HTERT RPE-1 (cell line): ENCODE measurements around the gene SLC38A11.

Source experiments
- in situ Hi-C: fragments of 300-500 bp; cut with MboI; formaldehyde crosslinking; loops from 4 replicates; pipeline ENCODE4 v1.14.3; 2020; ENCODE audit warnings: low sequenced_read_pairs

SLC38A11 gene

DNA sequence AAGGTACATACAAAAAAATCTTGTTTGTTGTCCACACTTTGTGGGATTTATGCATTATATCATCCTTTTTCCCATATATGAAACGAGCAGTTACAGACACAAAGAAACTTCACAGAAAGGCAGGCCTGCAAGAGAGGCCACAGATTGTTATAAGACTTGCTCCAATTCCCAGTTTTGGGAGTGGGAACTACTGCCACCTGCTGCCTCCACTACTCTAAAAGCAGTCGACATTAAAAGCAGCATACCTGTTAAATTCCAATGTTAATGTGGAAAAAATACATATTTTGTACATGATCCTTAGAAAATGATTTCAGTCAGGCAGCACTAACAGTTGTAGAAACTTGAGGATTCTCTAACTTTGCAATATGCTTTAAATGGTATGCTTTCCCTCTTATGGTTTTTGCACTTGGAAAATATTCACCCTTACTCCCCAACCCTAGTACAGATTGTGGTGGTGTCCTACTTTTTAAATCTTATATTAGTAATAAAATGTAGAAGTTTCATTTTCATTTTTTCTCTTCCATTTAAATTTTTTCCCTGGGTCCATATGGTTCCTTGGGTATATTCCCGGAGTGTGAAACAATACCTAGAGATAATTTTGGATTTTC is 37.9 kb downstream of the SLC38A11 start:
- in situ Hi-C loops = no loop called here

GRCh38 chr2:164915566-164915965 is 39.8 kb downstream of the SLC38A11 start:
- in situ Hi-C loops = no loop called here

- in situ Hi-C loops = no loop called here
These were observed 41.5 kb downstream of the SLC38A11 start for GRCh38 chr2:164913640-164914350.

GRCh38 chr2:164913011-164913410 is 42.3 kb downstream of the SLC38A11 start:
- in situ Hi-C loops = no loop called here

- in situ Hi-C loops = no loop called here
These were observed 43.5 kb downstream of the SLC38A11 start for GRCh38 chr2:164911832-164912231.

GRCh38 chr2:164910101-164910899 is 45.0 kb downstream of the SLC38A11 start:
- in situ Hi-C loops = no loop called here

GRCh38 chr2:164906947-164907346 is 48.4 kb downstream of the SLC38A11 start:
- in situ Hi-C loops = no loop called here

- in situ Hi-C loops = no loop called here
These were observed 50.0 kb downstream of the SLC38A11 start for GRCh38 chr2:164905307-164905706.

GRCh38 chr2:164903951-164904350 is 51.4 kb downstream of the SLC38A11 start:
- in situ Hi-C loops = no loop called here

DNA sequence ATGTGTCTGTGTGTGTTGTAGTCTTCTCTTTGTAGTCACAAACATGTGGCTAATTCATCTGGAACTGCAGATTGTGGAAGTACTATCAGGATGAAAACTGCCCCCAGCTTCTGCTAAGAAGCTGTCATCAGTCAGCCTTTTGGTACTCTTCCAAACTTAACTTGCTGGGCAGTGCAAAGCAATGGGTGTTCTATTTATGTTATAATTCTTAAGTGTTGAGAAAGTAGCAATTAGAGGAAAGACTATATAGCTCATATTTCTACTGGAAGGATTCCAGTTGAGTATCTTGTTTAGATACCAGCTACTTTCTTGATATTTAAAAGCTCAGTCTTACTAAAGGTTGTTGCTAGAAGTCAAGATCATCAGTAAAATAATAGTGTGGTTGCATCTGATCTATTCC is 52.1 kb downstream of the SLC38A11 start:
- in situ Hi-C loops = no loop called here

DNA sequence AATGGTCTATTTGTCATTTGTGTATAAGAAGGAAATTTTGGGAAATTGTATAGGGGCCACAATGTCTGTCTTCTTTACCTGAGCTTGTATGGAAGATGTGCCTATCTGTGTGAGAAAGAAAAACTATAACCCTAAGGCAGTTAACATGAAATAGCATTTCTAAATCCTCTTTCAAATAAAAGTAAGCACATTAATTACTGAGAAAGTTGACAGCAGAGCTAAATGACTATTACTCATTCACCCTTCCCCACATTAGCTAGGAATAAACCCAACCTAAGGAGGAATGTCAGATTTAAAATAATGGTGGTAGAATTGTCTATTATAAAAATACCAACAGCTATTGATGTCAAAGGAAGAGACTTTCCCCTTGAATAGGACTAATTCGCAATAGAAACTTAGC is 56.2 kb downstream of the SLC38A11 start:
- in situ Hi-C loops = no loop called here

DNA sequence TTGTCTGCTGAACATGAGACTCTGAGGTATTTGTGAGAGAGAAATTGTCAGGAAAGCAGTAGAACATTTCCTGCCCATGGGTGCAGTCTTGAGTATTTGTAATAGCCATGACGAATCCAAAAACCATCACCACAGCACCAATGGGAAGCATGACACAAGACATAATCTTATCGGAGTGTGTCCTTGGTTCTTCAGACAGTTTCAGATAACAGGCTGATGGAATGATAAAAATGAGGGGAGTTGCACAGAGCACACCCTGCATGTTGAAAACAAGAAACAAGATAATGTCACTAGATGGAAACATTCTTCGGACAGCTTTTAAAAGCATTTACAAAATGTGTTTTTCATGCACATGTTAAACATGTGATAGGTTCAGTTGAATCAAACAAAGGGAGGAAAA is 56.9 kb downstream of the SLC38A11 start:
- in situ Hi-C loops = no loop called here

DNA sequence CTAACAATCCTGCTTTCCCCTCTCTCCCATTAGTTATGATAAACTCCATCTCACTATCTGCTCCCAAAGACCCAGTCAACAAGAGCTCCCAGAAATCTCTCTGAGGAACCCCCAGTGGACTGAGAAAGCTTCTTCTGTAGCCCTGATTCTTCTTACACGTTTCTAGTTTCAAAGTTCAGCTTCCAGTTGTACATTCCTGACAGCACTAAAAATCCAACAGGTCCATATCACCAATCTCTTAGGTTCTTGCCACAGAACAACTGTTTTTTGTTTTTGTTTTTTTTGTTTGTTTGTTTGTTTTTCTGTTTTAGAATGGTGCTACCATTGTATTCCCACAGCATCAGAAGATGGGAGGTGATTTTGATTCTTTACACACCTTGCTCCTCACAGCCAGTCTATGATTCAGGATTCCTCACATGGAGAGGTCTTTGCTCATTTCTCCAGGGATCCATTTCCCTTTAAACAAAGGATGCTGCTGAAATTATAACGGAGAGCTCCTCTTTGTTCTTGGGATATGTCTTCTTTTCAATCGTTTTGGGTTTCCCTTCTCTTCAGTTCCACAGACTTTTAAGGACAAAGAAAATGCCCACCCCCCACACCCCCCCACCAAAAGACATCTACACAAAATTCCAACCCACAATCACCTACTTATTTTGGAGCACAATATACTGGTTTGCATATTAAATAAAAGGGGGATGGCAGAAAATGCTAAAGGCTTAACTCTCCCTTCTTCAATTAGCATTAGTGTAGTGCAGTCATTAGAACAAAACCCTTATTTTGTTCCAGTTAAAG is 57.7 kb downstream of the SLC38A11 start:
- in situ Hi-C loops = no loop called here

DNA sequence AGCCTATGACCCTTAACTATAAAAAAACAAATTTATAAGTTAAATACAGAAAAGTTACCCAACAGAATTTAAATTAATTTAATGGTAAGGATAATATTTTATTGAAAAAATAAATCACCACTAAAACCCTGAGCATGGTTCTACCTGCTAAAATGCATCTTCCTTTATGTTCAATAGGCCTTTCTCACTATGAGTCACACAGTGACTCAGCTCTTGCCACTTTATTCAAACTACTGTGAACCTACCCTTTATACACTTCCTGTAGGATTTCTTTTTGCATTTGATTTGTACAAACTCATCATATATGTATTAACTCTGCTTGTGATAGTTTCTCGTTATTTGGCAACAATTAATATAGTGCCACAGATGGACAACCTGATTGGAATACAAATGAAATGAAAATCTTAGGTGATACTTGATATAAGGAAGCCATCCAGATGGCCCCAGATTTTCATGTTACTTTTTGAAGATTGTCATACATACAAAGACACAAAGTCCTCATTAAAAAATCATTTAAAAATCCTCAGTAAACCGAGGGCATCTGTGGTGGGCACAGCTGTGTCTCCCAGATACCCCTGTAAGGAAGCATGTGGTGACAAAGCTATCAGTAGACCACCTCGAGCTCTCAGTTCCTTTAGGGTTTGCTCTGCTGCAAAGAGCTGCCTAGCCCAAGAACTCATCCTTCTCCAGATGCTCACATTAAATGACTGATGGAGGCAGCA is 58.5 kb downstream of the SLC38A11 start:
- in situ Hi-C loops = no loop called here

GRCh38 chr2:164896226-164896625 is 59.1 kb downstream of the SLC38A11 start:
- in situ Hi-C loops = no loop called here

- in situ Hi-C loops = no loop called here
These were observed 63.9 kb downstream of the SLC38A11 start for GRCh38 chr2:164891460-164891859.

DNA sequence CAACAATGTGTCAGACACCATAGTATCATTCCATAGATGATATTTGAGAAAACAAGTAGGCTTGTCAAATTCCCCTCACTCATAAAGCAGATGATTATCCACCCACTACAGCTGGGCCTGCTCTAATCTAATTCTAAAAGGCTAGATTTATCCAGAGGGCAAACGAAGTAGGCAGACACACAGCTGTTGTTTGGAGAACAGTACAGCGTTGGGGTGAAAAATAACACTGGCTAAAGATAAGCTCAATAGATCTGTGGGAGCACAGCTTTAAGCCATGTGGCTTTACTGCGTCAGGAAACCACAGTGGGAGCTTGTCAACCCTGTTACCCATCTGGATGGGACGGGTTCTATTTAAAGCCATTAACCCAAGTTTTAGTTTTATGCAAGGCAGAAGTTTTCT is 64.8 kb downstream of the SLC38A11 start:
- in situ Hi-C loops = no loop called here

DNA sequence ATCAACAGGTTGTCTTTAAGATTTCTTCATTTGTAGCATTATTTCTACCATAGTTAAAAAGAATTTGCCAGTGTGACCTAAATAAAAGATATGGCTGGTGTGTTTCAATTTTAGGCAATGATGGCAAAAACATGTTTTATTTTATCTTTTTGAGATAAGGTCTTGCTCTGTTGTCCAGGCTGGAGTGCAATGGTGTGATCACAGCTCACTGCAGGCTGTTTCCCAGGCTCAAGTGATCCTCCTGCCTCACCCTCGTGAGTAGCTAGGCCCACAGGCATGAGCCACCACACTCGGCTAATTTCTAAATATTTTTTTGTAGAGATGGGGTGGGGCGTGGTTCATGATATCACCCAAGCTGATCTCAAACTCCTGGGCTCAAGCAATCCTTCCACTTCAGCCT is 66.7 kb downstream of the SLC38A11 start:
- in situ Hi-C loops = no loop called here

DNA sequence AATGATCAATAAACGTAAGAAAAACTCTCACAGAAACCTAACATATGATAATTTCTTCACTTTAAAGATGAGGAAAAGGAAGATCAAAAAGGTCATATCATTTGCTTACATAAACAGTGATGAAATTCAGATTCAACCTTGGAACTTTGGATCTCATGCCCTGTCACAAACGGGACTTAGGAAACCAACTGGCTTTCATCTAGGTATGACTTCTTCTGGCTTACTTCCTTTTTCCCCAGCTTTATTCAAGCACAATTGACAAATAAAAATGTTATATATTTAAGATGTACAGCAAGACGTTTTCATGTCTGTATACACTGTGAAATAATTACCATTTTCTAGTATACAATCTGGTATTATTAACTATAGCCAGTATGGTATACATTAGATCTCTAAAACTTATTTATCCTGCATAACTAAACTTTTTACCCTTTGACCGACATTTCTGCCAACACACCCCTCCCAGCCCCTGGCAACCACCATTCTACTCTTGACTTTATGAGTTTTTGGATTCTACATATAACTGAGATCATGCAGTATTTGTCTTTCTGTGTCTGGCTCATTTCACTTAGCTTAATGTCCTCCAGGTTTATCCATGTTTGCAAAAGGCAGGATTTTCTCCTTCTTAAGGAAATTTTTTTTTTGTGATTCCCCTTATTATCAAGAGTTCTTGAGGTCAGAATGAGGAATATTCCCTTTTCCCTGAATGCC is 67.7 kb downstream of the SLC38A11 start:
- in situ Hi-C loops = no loop called here

GRCh38 chr2:164882276-164882675 is 73.0 kb downstream of the SLC38A11 start:
- in situ Hi-C loops = no loop called here
